CD4-positive, CD25-positive, alpha-beta regulatory T cell (primary cell): Measurements from ENCODE around the gene ETDB. TPM values are rescaled to one million over a fixed set of nuclear protein-coding genes. Genes with fewer than 3 reads are reported as not detected.
A peak's percentile ranks its signal among the peaks of the same experiment; 100 is the strongest.

Source experiments
- ATAC-seq, 2 donors: fragments of 150-1000 bp; cut with Tn5 transposase; one replicate each; pipeline ENCODE4 v1.10.0; 2021; ENCODE audit warnings: low read depth in 2 of 2, moderate number of reproducible peaks in 2 of 2, moderate library complexity in 1 of 2
- DNase-seq, 3 donors: peaks; one replicate each; pipeline versions ENCODE4 v3.0.0 to v3.0.0-alpha.2; 2012 to 2022; ENCODE audit warnings: mixed read lengths in 1 of 3
- H3K27ac ChIP-seq: one replicate; pipeline ENCODE4 v1.7.0; 2013; ENCODE audit warnings: mild to moderate bottlenecking, low read length; ENCODE audit not compliant: insufficient read depth, poor library complexity, severe bottlenecking
- H3K27me3 ChIP-seq: one replicate; pipeline ENCODE4 v1.7.0; 2013; ENCODE audit warnings: low read length; ENCODE audit not compliant: control insufficient read depth, insufficient read depth
- H3K36me3 ChIP-seq: one replicate; pipeline ENCODE4 v1.7.0; 2013; ENCODE audit warnings: mild to moderate bottlenecking, low read length, moderate library complexity; ENCODE audit not compliant: control insufficient read depth, insufficient read depth
- H3K4me1 ChIP-seq: 2 replicates; pipeline ENCODE4 v1.7.0; 2013; ENCODE audit warnings: mild to moderate bottlenecking, low read length; ENCODE audit not compliant: insufficient read depth, control insufficient read depth, poor library complexity, severe bottlenecking
- H3K4me3 ChIP-seq: one replicate; pipeline ENCODE4 v1.7.0; 2013; ENCODE audit warnings: low read depth, mild to moderate bottlenecking, low read length, moderate library complexity
- H3K9me3 ChIP-seq, 2 experiments: 1 replicate in 1 of 2; 2 replicates in 1 of 2; pipeline ENCODE4 v1.7.0; 2013; ENCODE audit warnings: low read length in 2 of 2, mild to moderate bottlenecking in 1 of 2, moderate library complexity in 1 of 2; ENCODE audit not compliant: control insufficient read depth in 2 of 2
- H3K27ac Mint-ChIP-seq, 3 donors: one replicate each; pipeline ENCODE4 v1.8.0; 2020 to 2022; ENCODE audit warnings: mild to moderate bottlenecking in 3 of 3, mixed read lengths in 3 of 3, moderate library complexity in 2 of 3
- H3K27me3 Mint-ChIP-seq: one replicate; pipeline ENCODE4 v1.8.0; 2022; ENCODE audit warnings: mild to moderate bottlenecking, mixed read lengths
- H3K36me3 Mint-ChIP-seq: one replicate; pipeline ENCODE4 v1.8.0; 2020; ENCODE audit warnings: mixed read lengths
- H3K4me1 Mint-ChIP-seq, 4 donors: one replicate each; pipeline ENCODE4 v1.8.0; 2020 to 2022; ENCODE audit warnings: mixed read lengths in 4 of 4, mild to moderate bottlenecking in 1 of 4
- H3K4me3 Mint-ChIP-seq, 4 donors: one replicate each; pipeline ENCODE4 v1.8.0; 2020 to 2022; ENCODE audit warnings: mild to moderate bottlenecking in 4 of 4, mixed read lengths in 4 of 4, moderate library complexity in 3 of 4
- H3K9me3 Mint-ChIP-seq, 7 donors: one replicate each; pipeline ENCODE4 v1.8.0; 2020 to 2022; ENCODE audit warnings: mixed read lengths in 7 of 7, mild to moderate bottlenecking in 3 of 7, moderate library complexity in 2 of 7
- polyA plus RNA-seq, 4 donors: library from polyadenylated mRNA; unstranded; fragments of 300-500 nt; fragmentation: Illumina TruSeq; gene quantifications; one replicate each; pipeline ENCODE4 v1.2.3, GENCODE V29; 2021
- total RNA-seq: library from RNA; stranded (reverse); gene quantifications from one replicate; pipeline ENCODE4 v1.2.3, GENCODE V29; 2022

ETDB gene
- total and polyA plus RNA-seq, 5 donors from 2014 or later: not detected

GRCh38 chrX:135086197-135086854, 34.0 kb downstream of the ETDB start:
- no peak overlapping the region for H3K27ac Mint-ChIP-seq
- no peak overlapping the region for H3K4me3 Mint-ChIP-seq
- Histone ChIP-seq H3K4me1 (no peaks in the 10 kb centered on the region), H3K4me3 (no peak overlapping the region), H3K27ac (no peak overlapping the region), H3K27me3 (no peaks in the 10 kb centered on the region), H3K9me3 (no peaks in the 10 kb centered on the region), H3K36me3 (no peaks in the 10 kb centered on the region)
- peaks cover 0 to 2% (median 0%) of the 10 kb centered on the region in 7 donors for H3K9me3 Mint-ChIP-seq
- ATAC-seq: peak; percentile 86 to 98
- H3K36me3 Mint-ChIP-seq: no peaks in the 10 kb centered on the region
- peaks cover 14% of the 10 kb centered on the region for H3K27me3 Mint-ChIP-seq
- DNase-seq: peak; percentile 28 to 81 (median 68)
- H3K4me1 Mint-ChIP-seq: peaks cover 0 to 6% (median 5%) of the 10 kb centered on the region in 4 donors

- DNase-seq: no peak
- H3K36me3 ChIP-seq: no peaks in the 10 kb centered on the region
- H3K27ac Mint-ChIP-seq: no peak overlapping the region
- H3K27ac ChIP-seq: no peak overlapping the region
- peaks cover 22% of the 10 kb centered on the region for H3K27me3 Mint-ChIP-seq
- no peak overlapping the region for H3K4me3 Mint-ChIP-seq
- peaks cover 0 to 2% (median 0%) of the 10 kb centered on the region in 7 donors for H3K9me3 Mint-ChIP-seq
- peaks cover 0 to 6% (median 5%) of the 10 kb centered on the region in 4 donors for H3K4me1 Mint-ChIP-seq
- no peak for ATAC-seq
- no peaks in the 10 kb centered on the region for H3K4me1 ChIP-seq
- peaks cover 12% of the 10 kb centered on the region for H3K27me3 ChIP-seq
- H3K9me3 ChIP-seq: no peaks in the 10 kb centered on the region
- no peaks in the 10 kb centered on the region for H3K36me3 Mint-ChIP-seq
- H3K4me3 ChIP-seq: no peak overlapping the region
Observed at GRCh38 chrX:135081693-135082404, 38.5 kb downstream of the ETDB start.

Other genes with a start within 250 kb of the ETDB start
- 9.9 TPM for gene MOSPD1, start 205.3 kb downstream of the ETDB start, total RNA-seq
- gene MOSPD1, start 205.3 kb downstream of the ETDB start, polyA plus RNA-seq: 10 to 100 TPM; 22.5 to 27.1 (median 24.0) TPM
- not detected for gene SMIM10, start 129.5 kb downstream of the ETDB start, total RNA-seq
- gene SMIM10, start 129.5 kb downstream of the ETDB start, polyA plus RNA-seq: not detected
- not detected for gene RTL8B, start 98.0 kb downstream of the ETDB start, total RNA-seq
- not detected for gene RTL8B, start 98.0 kb downstream of the ETDB start, polyA plus RNA-seq
- 11.0 TPM for gene RTL8C, start 88.2 kb downstream of the ETDB start, total RNA-seq
- gene RTL8C, start 88.2 kb downstream of the ETDB start, polyA plus RNA-seq: 10 to 100 TPM; 21.0 to 25.0 (median 21.6) TPM
- gene RTL8A, start 68.4 kb downstream of the ETDB start, total RNA-seq: 7.0 TPM
- gene RTL8A, start 68.4 kb downstream of the ETDB start, polyA plus RNA-seq: 10 to 100 TPM; 23.2 to 32.4 (median 27.3) TPM
- gene SMIM10L2B, start 21.8 kb downstream of the ETDB start, total RNA-seq: 0.15 TPM
- under 1 TPM in 2 of 4 donors, not detected in 2; 0.10 to 0.19 TPM for gene SMIM10L2B, start 21.8 kb downstream of the ETDB start, polyA plus RNA-seq
- not detected for gene CT55, start 50.9 kb upstream of the ETDB start, total RNA-seq
- gene CT55, start 50.9 kb upstream of the ETDB start, polyA plus RNA-seq: not detected
- not detected for gene ETDA, start 131.5 kb upstream of the ETDB start, total RNA-seq
- gene ETDA, start 131.5 kb upstream of the ETDB start, polyA plus RNA-seq: not detected
- not detected for gene ETDC, start 189.0 kb upstream of the ETDB start, total RNA-seq
- gene ETDC, start 189.0 kb upstream of the ETDB start, polyA plus RNA-seq: not detected
- gene ZNF75D, start 223.6 kb upstream of the ETDB start, total RNA-seq: 15.8 TPM
- 10 to 100 TPM in 1 of 4 donors, 1 to 10 TPM in 3; 9.2 to 10.6 (median 9.3) TPM for gene ZNF75D, start 223.6 kb upstream of the ETDB start, polyA plus RNA-seq
- gene ZNF449, start 224.3 kb upstream of the ETDB start, total RNA-seq: 2.2 TPM
- gene ZNF449, start 224.3 kb upstream of the ETDB start, polyA plus RNA-seq: 1 to 10 TPM in 2 of 4 donors, under 1 TPM in 2; 0.76 to 1.4 (median 1.1) TPM